Measurements from ENCODE around the gene KCNJ10.

DNA sequence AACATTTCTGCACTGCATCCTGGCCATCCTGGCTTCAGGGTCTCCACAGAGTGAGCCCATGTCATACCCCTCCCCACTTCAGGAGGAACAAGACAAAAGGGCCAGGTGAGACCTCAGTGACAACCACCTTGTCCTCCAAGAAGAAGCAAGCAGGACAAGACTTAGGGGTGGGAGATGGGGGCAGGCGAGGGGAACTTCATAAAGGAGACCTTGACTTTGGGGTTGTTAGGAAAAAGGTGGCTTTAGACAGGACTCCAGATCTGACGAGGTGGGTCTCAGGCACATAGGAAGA is 91.9 kb downstream of the KCNJ10 start:
- TF ChIP-seq MXD4 (CRISPR knock-in tag; IDR thresholded peaks at IDR 0.05; ENCODE audit: borderline replicate concordance) (no peak), ATF2 (CRISPR knock-in tag; IDR thresholded peaks at IDR 0.05; ENCODE audit: borderline replicate concordance, low read depth) (no peak), CTCF (IDR thresholded peaks at IDR 0.05) (no peak), PRDM15 (CRISPR knock-in tag; IDR thresholded peaks at IDR 0.05) (no peak), ZBTB21 (CRISPR knock-in tag; IDR thresholded peaks at IDR 0.05; ENCODE audit: borderline replicate concordance) (no peak), CBFB (CRISPR knock-in tag; IDR thresholded peaks at IDR 0.05; ENCODE audit: low read depth) (no peak), ZNF532 (CRISPR knock-in tag; IDR thresholded peaks at IDR 0.05; ENCODE audit: borderline replicate concordance) (no peak)

Measured in WTC11 (cell line).